ENCODE measurements around the gene ADPRH. TPM values are rescaled to one million over a fixed set of nuclear protein-coding genes. Genes with fewer than 3 reads are reported as not detected.

ADPRH gene
- total and polyA plus RNA-seq, 10 of the 15 experiments (the other 5 are each of a cell fraction or from before 2014, with no cell fraction given): 2.3 to 32.6 (median 19.0) TPM

- TF ChIP-seq GATAD2B (conservative IDR thresholded peaks at IDR 0.05; ENCODE audit: low read depth): peak; percentile 77; the same call in 1 of the 2 replicates
- peak; percentile 77 for TF ChIP-seq EED (IDR thresholded peaks at IDR 0.05; ENCODE audit: low read depth)
- peak; percentile 34 for TF ChIP-seq SP1 (IDR thresholded peaks at IDR 0.05; ENCODE audit: low read depth, low read length)
- peak; percentile 80 for TF ChIP-seq RUNX3 (IDR thresholded peaks at IDR 0.05; ENCODE audit: low read length)
- TF ChIP-seq RCOR1 (conservative IDR thresholded peaks at IDR 0.05; ENCODE audit: low read depth, low read length): no peak
- peak; percentile 86 for TF ChIP-seq IKZF1 (conservative IDR thresholded peaks at IDR 0.05)
- no peak for TF ChIP-seq SIN3A (IDR thresholded peaks at IDR 0.05; ENCODE audit: low read depth, low read length)
- peak; percentile 97 for TF ChIP-seq POLR2AphosphoS5 (IDR thresholded peaks at IDR 0.05; ENCODE audit: low read length)
- TF ChIP-seq CEBPB (IDR thresholded peaks at IDR 0.05; ENCODE audit: borderline replicate concordance in 1 of 2, low read depth in 2 of 2, low read length in 2 of 2): peak in 1 of 2 experiments; percentile 87; a peak in 2 of 4 replicates
- peak; percentile 52 for TF ChIP-seq KLF5 (IDR thresholded peaks at IDR 0.05; ENCODE audit: partially characterized antibody)
- TF ChIP-seq ZNF622 (IDR thresholded peaks at IDR 0.05): no peak
- peak; percentile 94 for TF ChIP-seq NBN (IDR thresholded peaks at IDR 0.05)
- peak; percentile 92 for TF ChIP-seq DPF2 (IDR thresholded peaks at IDR 0.05)
- TF ChIP-seq SKIL (IDR thresholded peaks at IDR 0.05; ENCODE audit: low read depth, poor library complexity, severe bottlenecking): peak; percentile 92
- no peak for TF ChIP-seq STAT3 (IDR thresholded peaks at IDR 0.05; ENCODE audit: low read depth, low read length)
- peak; percentile 91 for TF ChIP-seq POLR2A (IDR thresholded peaks at IDR 0.05; ENCODE audit: low read depth, low read length)
- no peak for TF ChIP-seq SREBF1 (IDR thresholded peaks at IDR 0.05; ENCODE audit: low read length)
- TF ChIP-seq RAD51 (IDR thresholded peaks at IDR 0.05): peak; percentile 71
- TF ChIP-seq NR2F1 (conservative IDR thresholded peaks at IDR 0.05): peak; percentile 69
- TF ChIP-seq ZNF592 (IDR thresholded peaks at IDR 0.05): no peak; the same call in 1 of the 2 replicates
- TF ChIP-seq NFYB (IDR thresholded peaks at IDR 0.05; ENCODE audit: insufficient read depth, low read depth, low read length): no peak
- peak; percentile 88 for TF ChIP-seq PML (IDR thresholded peaks at IDR 0.05; ENCODE audit: low read length)
- TF ChIP-seq NFYA (IDR thresholded peaks at IDR 0.05; ENCODE audit: borderline replicate concordance, low read depth, low read length): no peak
- TF ChIP-seq IRF5 (IDR thresholded peaks at IDR 0.05; ENCODE audit: borderline replicate concordance): no peak
- TF ChIP-seq ESRRA (IDR thresholded peaks at IDR 0.05; ENCODE audit: low read length): peak; percentile 42; the same call in 1 of the 2 replicates
- no peak for TF ChIP-seq CHD4 (IDR thresholded peaks at IDR 0.05)
Measured at GRCh38 chr3:119562307-119562961, 16.9 kb upstream of the ADPRH start (continued).
